Lower leg skin (tissue), 3 donors: ENCODE results near the gene RERE.

Experiments
- POLR2A ChIP-seq, 2 donors: fragments of 450-650 bp; IDR thresholded peaks; one replicate each; pipeline ENCODE4 v1.6.1; 2016 to 2017; ENCODE audit warnings: antibody characterized with exemption in 2 of 2, mild to moderate bottlenecking in 1 of 2, moderate library complexity in 1 of 2
- TF ChIP-seq, protein P1 (sequence below), 3 donors: fragments of 450-650 bp; IDR thresholded peaks; one replicate each; pipeline ENCODE4 v1.5.1; 2016; ENCODE audit warnings: antibody characterized with exemption in 3 of 3, mild to moderate bottlenecking in 3 of 3, moderate library complexity in 2 of 3

GRCh38 chr1:8350914-8351684, 466.3 kb downstream of the RERE start:
- TF ChIP-seq, protein P1, sequence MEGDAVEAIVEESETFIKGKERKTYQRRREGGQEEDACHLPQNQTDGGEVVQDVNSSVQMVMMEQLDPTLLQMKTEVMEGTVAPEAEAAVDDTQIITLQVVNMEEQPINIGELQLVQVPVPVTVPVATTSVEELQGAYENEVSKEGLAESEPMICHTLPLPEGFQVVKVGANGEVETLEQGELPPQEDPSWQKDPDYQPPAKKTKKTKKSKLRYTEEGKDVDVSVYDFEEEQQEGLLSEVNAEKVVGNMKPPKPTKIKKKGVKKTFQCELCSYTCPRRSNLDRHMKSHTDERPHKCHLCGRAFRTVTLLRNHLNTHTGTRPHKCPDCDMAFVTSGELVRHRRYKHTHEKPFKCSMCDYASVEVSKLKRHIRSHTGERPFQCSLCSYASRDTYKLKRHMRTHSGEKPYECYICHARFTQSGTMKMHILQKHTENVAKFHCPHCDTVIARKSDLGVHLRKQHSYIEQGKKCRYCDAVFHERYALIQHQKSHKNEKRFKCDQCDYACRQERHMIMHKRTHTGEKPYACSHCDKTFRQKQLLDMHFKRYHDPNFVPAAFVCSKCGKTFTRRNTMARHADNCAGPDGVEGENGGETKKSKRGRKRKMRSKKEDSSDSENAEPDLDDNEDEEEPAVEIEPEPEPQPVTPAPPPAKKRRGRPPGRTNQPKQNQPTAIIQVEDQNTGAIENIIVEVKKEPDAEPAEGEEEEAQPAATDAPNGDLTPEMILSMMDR (IDR thresholded peaks at IDR 0.05): no peak
- TF ChIP-seq POLR2A (IDR thresholded peaks at IDR 0.05): no peak
